Measurements from ENCODE around the gene PPP1R14C. TPM values are rescaled to one million over a fixed set of nuclear protein-coding genes. Genes with fewer than 3 reads are reported as not detected.
"Not testable (repeated sequence)": the region's sequence is repeated elsewhere in the genome, so short reads cannot be mapped to it uniquely, and the experiment has no call there.

PPP1R14C gene
- total RNA-seq, 1 donor from 2014 or later, result 0.11 TPM

GRCh38 chr6:150236114-150236513, 93.3 kb downstream of the PPP1R14C start:
- H3K27ac Mint-ChIP-seq, result no peak overlapping the region
- no peaks in the 10 kb centered on the region for H3K36me3 Mint-ChIP-seq (ENCODE audit: low read depth)
- peaks cover 14% of the 10 kb centered on the region for H3K27me3 Mint-ChIP-seq
- TF ChIP-seq CTCF (IDR thresholded peaks at IDR 0.05), result no peak
- H3K4me3 Mint-ChIP-seq, result no peak overlapping the region
- H3K4me1 Mint-ChIP-seq, result peaks cover 3% of the 10 kb centered on the region
- intact Hi-C loops (cut with micrococcal nuclease), result no loop called here
- ATAC-seq (ENCODE audit: low read depth) (no peak), DNase-seq (no peak)
- H3K9me3 Mint-ChIP-seq, result peaks cover 5% of the 10 kb centered on the region
- ChIA-PET CTCF (no interaction called here), POLR2A (no interaction called here)

- no peak overlapping the region for H3K27ac Mint-ChIP-seq
- POLR2A ChIA-PET, result no interaction called here
These were observed 93.7 kb downstream of the PPP1R14C start for GRCh38 chr6:150236544-150236943.

GRCh38 chr6:150237626-150238025, 94.8 kb downstream of the PPP1R14C start:
- Mint-ChIP-seq H3K9me3 (peaks cover 5% of the 10 kb centered on the region), H3K4me1 (peaks cover 3% of the 10 kb centered on the region), H3K4me3 (no peak overlapping the region), H3K36me3 (ENCODE audit: low read depth) (no peaks in the 10 kb centered on the region), H3K27me3 (peaks cover 12% of the 10 kb centered on the region), H3K27ac (no peak overlapping the region)
- TF ChIP-seq CTCF (IDR thresholded peaks at IDR 0.05), result no peak
- DNase-seq (no peak), ATAC-seq (ENCODE audit: low read depth) (no peak)
- ChIA-PET CTCF (no interaction called here), POLR2A (no interaction called here)
- intact Hi-C loops (cut with micrococcal nuclease), result no loop called here

More at GRCh38 chr6:150236544-150236943, 93.7 kb downstream of the PPP1R14C start:
- Mint-ChIP-seq H3K4me1 (peaks cover 3% of the 10 kb centered on the region), H3K27me3 (peaks cover 14% of the 10 kb centered on the region), H3K4me3 (no peak overlapping the region), H3K9me3 (peaks cover 5% of the 10 kb centered on the region), H3K36me3 (ENCODE audit: low read depth) (no peaks in the 10 kb centered on the region)
- ATAC-seq (ENCODE audit: low read depth), result no peak
- no peak for TF ChIP-seq CTCF (IDR thresholded peaks at IDR 0.05)
- intact Hi-C loops (cut with micrococcal nuclease), result no loop called here
- CTCF ChIA-PET, result no interaction called here
- DNase-seq, result no peak

GRCh38 chr6:150238336-150238741, 95.5 kb downstream of the PPP1R14C start:
- TF ChIP-seq CTCF (IDR thresholded peaks at IDR 0.05), result no peak
- H3K27ac Mint-ChIP-seq, result no peak overlapping the region
- H3K36me3 Mint-ChIP-seq (ENCODE audit: low read depth), result no peaks in the 10 kb centered on the region
- no peaks in the 10 kb centered on the region for H3K9me3 Mint-ChIP-seq
- ATAC-seq (ENCODE audit: low read depth), result no peak
- peaks cover 9% of the 10 kb centered on the region for H3K27me3 Mint-ChIP-seq
- no peak for DNase-seq
- POLR2A ChIA-PET, result no interaction called here
- no peak overlapping the region for H3K4me3 Mint-ChIP-seq
- CTCF ChIA-PET, result no interaction called here
- intact Hi-C loops (cut with micrococcal nuclease), result no loop called here
- peaks cover 3% of the 10 kb centered on the region for H3K4me1 Mint-ChIP-seq

- peaks cover 3% of the 10 kb centered on the region for H3K4me1 Mint-ChIP-seq
- CTCF ChIA-PET, result no interaction called here
- POLR2A ChIA-PET, result no interaction called here
- no peak overlapping the region for H3K4me3 Mint-ChIP-seq
- intact Hi-C loops (cut with micrococcal nuclease), result no loop called here
- no peak for ATAC-seq (ENCODE audit: low read depth)
- TF ChIP-seq CTCF (IDR thresholded peaks at IDR 0.05), result no peak
- no peaks in the 10 kb centered on the region for H3K36me3 Mint-ChIP-seq (ENCODE audit: low read depth)
- no peak overlapping the region for H3K27ac Mint-ChIP-seq
- H3K9me3 Mint-ChIP-seq, result no peaks in the 10 kb centered on the region
- no peak for DNase-seq
- peaks cover 9% of the 10 kb centered on the region for H3K27me3 Mint-ChIP-seq
These were observed 96.1 kb downstream of the PPP1R14C start for GRCh38 chr6:150238846-150239407.

GRCh38 chr6:150241756-150242155, 98.9 kb downstream of the PPP1R14C start:
- H3K9me3 Mint-ChIP-seq; H3K27me3 Mint-ChIP-seq; H3K27ac Mint-ChIP-seq; H3K4me1 Mint-ChIP-seq; intact Hi-C loops (cut with micrococcal nuclease); H3K4me3 Mint-ChIP-seq; H3K36me3 Mint-ChIP-seq (ENCODE audit: low read depth); DNase-seq; POLR2A ChIA-PET; ATAC-seq (ENCODE audit: low read depth): not testable (repeated sequence)
- CTCF ChIA-PET, result interaction anchor here (0.9 kb wide), 1 partner anchor 10 kb away, joined by 3 read pairs; no protein-coding TSS in a partner anchor

Data from activated B cell treated with CpG ODN at 0.5 μM for 24 hours (primary cell).